KMS-11 (cell line): ENCODE measurements around the gene SH3GLB2.

Experiments used
- H2AFZ ChIP-seq: fragments of 200-600 bp; sonication (generic); 2 replicates; pipeline ENCODE4 v1.6.1; 2016; ENCODE audit warnings: antibody characterized with exemption, mixed run types, low read depth
- H3K27ac ChIP-seq: fragments of 200-600 bp; sonication (generic); 2 replicates; pipeline ENCODE4 v1.6.1; 2016; ENCODE audit warnings: mild to moderate bottlenecking, mixed run types
- H3K27me3 ChIP-seq: fragments of 200-600 bp; sonication (generic); 2 replicates; pipeline ENCODE4 v1.6.1; 2017; ENCODE audit warnings: mild to moderate bottlenecking, low read depth, mixed run types, moderate library complexity; ENCODE audit not compliant: insufficient read depth
- H3K36me3 ChIP-seq: fragments of 200-600 bp; sonication (generic); 2 replicates; pipeline ENCODE4 v1.6.1; 2017; ENCODE audit warnings: mild to moderate bottlenecking, mixed run types; ENCODE audit not compliant: insufficient read depth
- H3K4me1 ChIP-seq: fragments of 200-600 bp; sonication (generic); 2 replicates; pipeline ENCODE4 v1.6.1; 2016; ENCODE audit warnings: mild to moderate bottlenecking, low read depth, mixed run types; ENCODE audit not compliant: poor library complexity, severe bottlenecking
- H3K4me2 ChIP-seq: fragments of 200-600 bp; sonication (generic); 2 replicates; pipeline ENCODE4 v1.7.0; 2016; ENCODE audit warnings: mild to moderate bottlenecking, mixed run types
- H3K4me3 ChIP-seq: fragments of 200-600 bp; sonication (generic); IDR thresholded peaks from 2 replicates; pipeline ENCODE4 v1.6.1; 2017; ENCODE audit warnings: low read depth, low read length, mixed read lengths; ENCODE audit not compliant: insufficient read depth
- H3K79me2 ChIP-seq: fragments of 200-600 bp; sonication (generic); 2 replicates; pipeline ENCODE4 v1.6.1; 2016; ENCODE audit warnings: low read depth, mixed run types; ENCODE audit not compliant: insufficient read depth
- H3K9ac ChIP-seq: fragments of 200-600 bp; sonication (generic); 2 replicates; pipeline ENCODE4 v1.6.1; 2016; ENCODE audit warnings: mild to moderate bottlenecking, mixed run types
- H4K20me1 ChIP-seq: fragments of 200-600 bp; sonication (generic); 2 replicates; pipeline ENCODE4 v1.6.1; 2016; ENCODE audit warnings: mild to moderate bottlenecking, mixed run types; ENCODE audit not compliant: insufficient read depth
- TF ChIP-seq, protein P1 (sequence below): fragments of 200-600 bp; sonication (generic); conservative IDR thresholded peaks from 2 replicates; pipeline ENCODE4 v1.6.1; 2017; ENCODE audit warnings: low read depth, mild to moderate bottlenecking, antibody characterized with exemption, low read length, moderate library complexity, mixed read lengths

SH3GLB2 gene

DNA sequence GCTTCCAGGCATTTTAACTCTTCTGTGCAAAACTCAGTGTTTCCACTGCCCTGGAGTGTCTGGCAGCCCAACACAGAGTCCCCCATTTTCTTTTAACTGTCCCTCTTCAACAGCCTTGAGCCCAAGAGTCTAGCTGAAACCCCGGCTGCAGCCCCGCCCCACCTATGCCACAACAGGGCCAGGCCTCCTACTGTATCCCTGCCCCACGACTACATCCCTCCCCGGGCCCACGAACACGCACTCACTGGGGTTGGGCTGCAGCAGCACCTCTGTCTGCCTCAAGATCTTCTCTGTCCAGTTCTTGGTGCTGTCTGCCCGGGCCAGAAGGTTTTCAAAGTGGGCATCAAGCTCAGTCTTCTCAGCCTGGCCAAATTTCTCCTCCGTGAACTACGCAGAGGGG is 6.1 kb downstream of the SH3GLB2 start:
- Histone ChIP-seq H2AFZ (no peak overlapping the region), H4K20me1 (no peaks in the 10 kb centered on the region), H3K27me3 (no peaks in the 10 kb centered on the region), H3K36me3 (0 out of 2 replicates have a peak, but pooled peaks cover 3% of the 10 kb centered on the region), H3K4me3 (no peak overlapping the region), H3K9ac (peak overlapping the region; percentile 27; the same call in 1 of the 2 replicates), H3K27ac (peak overlapping the region; percentile 81), H3K4me2 (peak overlapping the region; percentile 74), H3K4me1 (peaks cover 62% of the 10 kb centered on the region), H3K79me2 (peaks cover 48% of the 10 kb centered on the region)
- TF ChIP-seq, protein P1, sequence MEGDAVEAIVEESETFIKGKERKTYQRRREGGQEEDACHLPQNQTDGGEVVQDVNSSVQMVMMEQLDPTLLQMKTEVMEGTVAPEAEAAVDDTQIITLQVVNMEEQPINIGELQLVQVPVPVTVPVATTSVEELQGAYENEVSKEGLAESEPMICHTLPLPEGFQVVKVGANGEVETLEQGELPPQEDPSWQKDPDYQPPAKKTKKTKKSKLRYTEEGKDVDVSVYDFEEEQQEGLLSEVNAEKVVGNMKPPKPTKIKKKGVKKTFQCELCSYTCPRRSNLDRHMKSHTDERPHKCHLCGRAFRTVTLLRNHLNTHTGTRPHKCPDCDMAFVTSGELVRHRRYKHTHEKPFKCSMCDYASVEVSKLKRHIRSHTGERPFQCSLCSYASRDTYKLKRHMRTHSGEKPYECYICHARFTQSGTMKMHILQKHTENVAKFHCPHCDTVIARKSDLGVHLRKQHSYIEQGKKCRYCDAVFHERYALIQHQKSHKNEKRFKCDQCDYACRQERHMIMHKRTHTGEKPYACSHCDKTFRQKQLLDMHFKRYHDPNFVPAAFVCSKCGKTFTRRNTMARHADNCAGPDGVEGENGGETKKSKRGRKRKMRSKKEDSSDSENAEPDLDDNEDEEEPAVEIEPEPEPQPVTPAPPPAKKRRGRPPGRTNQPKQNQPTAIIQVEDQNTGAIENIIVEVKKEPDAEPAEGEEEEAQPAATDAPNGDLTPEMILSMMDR: no peak

GRCh38 chr9:129021091-129021490 is 7.0 kb downstream of the SH3GLB2 start:
- H3K79me2 ChIP-seq: peaks cover 38% of the 10 kb centered on the region
- TF ChIP-seq, protein P1: no peak
- 0 out of 2 replicates have a peak, but pooled peaks cover 3% of the 10 kb centered on the region for H3K36me3 ChIP-seq
- H3K27ac ChIP-seq: peak overlapping the region; percentile 81
- peaks cover 54% of the 10 kb centered on the region for H3K4me1 ChIP-seq
- no peaks in the 10 kb centered on the region for H4K20me1 ChIP-seq
- H3K4me2 ChIP-seq: peak overlapping the region; percentile 46
- peak overlapping the region; percentile 27; the same call in 1 of the 2 replicates for H3K9ac ChIP-seq
- H3K27me3 ChIP-seq: no peaks in the 10 kb centered on the region
- peak overlapping the region; percentile 7; the same call in 1 of the 2 replicates for H2AFZ ChIP-seq
- H3K4me3 ChIP-seq: no peak overlapping the region

- Histone ChIP-seq H3K9ac (no peak overlapping the region), H3K27ac (no peak overlapping the region), H2AFZ (no peak overlapping the region), H3K27me3 (no peaks in the 10 kb centered on the region), H3K4me3 (no peak overlapping the region), H3K36me3 (0 out of 2 replicates have a peak, but pooled peaks cover 3% of the 10 kb centered on the region), H3K4me1 (peaks cover under 1% of the 10 kb centered on the region), H3K4me2 (no peak overlapping the region), H4K20me1 (no peaks in the 10 kb centered on the region), H3K79me2 (no peaks in the 10 kb centered on the region; the same call in 1 of the 2 replicates)
- TF ChIP-seq, protein P1: no peak
Measured at GRCh38 chr9:129014608-129015007, 13.5 kb downstream of the SH3GLB2 start.

- no peaks in the 10 kb centered on the region for H3K4me1 ChIP-seq
- no peak overlapping the region for H3K4me2 ChIP-seq
- H3K27me3 ChIP-seq: no peaks in the 10 kb centered on the region
- H2AFZ ChIP-seq: no peak overlapping the region
- 0 out of 2 replicates have a peak, but pooled peaks cover 3% of the 10 kb centered on the region for H3K36me3 ChIP-seq
- no peaks in the 10 kb centered on the region for H4K20me1 ChIP-seq
- H3K4me3 ChIP-seq: no peak overlapping the region
- no peaks in the 10 kb centered on the region; the same call in 1 of the 2 replicates for H3K79me2 ChIP-seq
- no peak overlapping the region for H3K9ac ChIP-seq
- H3K27ac ChIP-seq: no peak overlapping the region
- TF ChIP-seq, protein P1: no peak
Measured at GRCh38 chr9:129014124-129014523, 14.0 kb downstream of the SH3GLB2 start.
